ENCODE measurements around the gene ESPN.

ESPN gene

DNA sequence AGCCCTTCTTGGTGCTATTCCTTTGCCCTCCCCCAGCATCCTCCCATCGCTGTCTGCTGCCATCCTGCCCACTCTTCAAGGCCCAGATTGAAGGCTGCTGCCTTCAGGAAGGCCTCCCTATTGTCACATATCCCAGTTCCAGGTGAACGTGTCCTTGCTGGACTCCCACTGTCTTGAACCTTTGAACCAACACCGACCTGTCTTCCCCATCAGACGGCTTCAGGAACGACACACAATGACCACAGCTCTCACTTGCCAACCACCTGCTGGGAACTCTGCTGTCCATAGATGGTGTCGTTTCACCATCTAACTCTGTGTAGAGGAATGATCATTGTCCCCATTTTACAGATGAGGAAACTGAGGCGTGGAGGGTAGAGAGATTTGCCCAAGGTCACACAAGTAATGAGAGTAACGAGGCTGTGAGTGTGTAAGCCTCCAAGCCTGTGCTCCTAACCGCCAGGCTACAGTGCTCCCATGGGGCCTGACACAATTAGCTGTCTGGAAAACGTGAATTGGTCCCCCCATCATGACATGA is 76.8 kb downstream of the ESPN start:
- TF ChIP-seq, protein P1, sequence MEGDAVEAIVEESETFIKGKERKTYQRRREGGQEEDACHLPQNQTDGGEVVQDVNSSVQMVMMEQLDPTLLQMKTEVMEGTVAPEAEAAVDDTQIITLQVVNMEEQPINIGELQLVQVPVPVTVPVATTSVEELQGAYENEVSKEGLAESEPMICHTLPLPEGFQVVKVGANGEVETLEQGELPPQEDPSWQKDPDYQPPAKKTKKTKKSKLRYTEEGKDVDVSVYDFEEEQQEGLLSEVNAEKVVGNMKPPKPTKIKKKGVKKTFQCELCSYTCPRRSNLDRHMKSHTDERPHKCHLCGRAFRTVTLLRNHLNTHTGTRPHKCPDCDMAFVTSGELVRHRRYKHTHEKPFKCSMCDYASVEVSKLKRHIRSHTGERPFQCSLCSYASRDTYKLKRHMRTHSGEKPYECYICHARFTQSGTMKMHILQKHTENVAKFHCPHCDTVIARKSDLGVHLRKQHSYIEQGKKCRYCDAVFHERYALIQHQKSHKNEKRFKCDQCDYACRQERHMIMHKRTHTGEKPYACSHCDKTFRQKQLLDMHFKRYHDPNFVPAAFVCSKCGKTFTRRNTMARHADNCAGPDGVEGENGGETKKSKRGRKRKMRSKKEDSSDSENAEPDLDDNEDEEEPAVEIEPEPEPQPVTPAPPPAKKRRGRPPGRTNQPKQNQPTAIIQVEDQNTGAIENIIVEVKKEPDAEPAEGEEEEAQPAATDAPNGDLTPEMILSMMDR (conservative IDR thresholded peaks at IDR 0.05; ENCODE audit: low read length) = no peak
- no peak for TF ChIP-seq EZH2phosphoT487 (IDR thresholded peaks at IDR 0.05; ENCODE audit: borderline replicate concordance)
- Histone ChIP-seq H3K79me2 (ENCODE audit: insufficient read depth, low read length) (no peaks in the 10 kb centered on the region), H3K4me1 (ENCODE audit: insufficient read depth, low read length, poor library complexity, severe bottlenecking) (peaks cover 6% of the 10 kb centered on the region), H3K9me3 (ENCODE audit: insufficient read depth, low read depth, low read length) (no peaks in the 10 kb centered on the region), H4K20me1 (ENCODE audit: insufficient read depth, low read length, poor library complexity, severe bottlenecking) (no peaks in the 10 kb centered on the region), H3K36me3 (ENCODE audit: insufficient read depth, low read length) (no peaks in the 10 kb centered on the region), H3K4me2 (ENCODE audit: low read depth, low read length, poor library complexity, severe bottlenecking) (no peak overlapping the region), H3K9me2 (replicated peaks; ENCODE audit: low read depth, low read length) (no peaks in the 10 kb centered on the region), H3K4me3 (ENCODE audit: low read length, poor library complexity, severe bottlenecking) (no peak overlapping the region), H3F3A (ENCODE audit: low read depth) (no peaks in the 10 kb centered on the region), H3K9ac (ENCODE audit: low read depth, low read length, poor library complexity, severe bottlenecking) (no peak overlapping the region), H3K27me3 (ENCODE audit: insufficient read depth, low read length, poor library complexity, severe bottlenecking) (no peaks in the 10 kb centered on the region), H2AFZ (ENCODE audit: low read length) (no peak overlapping the region)

DNA sequence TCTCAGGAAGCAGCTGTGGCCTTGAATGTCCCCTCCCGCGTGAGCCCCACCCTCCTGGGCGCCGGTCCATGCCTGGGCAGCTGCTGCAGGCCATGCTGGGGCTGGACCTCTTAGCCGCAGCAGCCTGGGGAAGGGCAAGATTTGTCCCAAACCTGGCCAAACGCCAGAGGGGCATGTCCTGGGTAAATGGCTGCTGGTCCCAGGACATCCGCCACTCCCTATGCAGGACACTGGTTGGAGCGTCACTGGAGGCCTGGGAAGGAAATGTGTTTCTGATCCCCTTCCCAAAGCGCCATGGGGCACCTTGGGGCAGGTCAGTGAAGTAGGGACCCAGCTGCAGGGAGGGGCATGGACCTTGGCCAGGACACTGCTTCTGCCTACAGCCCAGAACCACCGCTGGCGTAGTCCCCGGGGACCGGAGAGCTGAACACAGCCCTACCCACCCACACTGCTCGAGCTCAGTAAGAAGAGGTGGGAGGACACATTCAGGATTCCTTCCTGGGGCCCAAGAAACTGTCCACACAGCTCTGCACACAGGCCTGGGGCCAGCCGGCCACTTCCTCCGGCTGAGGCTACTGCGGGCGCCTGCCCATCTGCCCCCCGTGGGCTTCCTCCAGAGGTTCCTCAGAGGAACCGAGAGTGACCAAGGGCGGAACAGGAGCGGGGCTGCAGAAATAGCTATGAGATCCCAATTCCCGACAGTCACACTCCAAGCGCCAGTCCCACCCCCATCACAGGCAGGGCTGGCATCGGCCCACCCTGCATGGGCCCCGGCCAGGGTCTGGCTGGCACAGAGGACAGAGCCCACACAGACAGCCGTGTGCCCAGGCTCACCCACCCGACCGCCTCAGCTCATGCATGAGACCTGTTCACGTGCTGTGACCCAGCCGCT is 77.7 kb downstream of the ESPN start:
- TF ChIP-seq, protein P1 (conservative IDR thresholded peaks at IDR 0.05; ENCODE audit: low read length) = no peak
- TF ChIP-seq EZH2phosphoT487 (IDR thresholded peaks at IDR 0.05; ENCODE audit: borderline replicate concordance) = no peak
- H3K79me2 ChIP-seq (ENCODE audit: insufficient read depth, low read length) = no peaks in the 10 kb centered on the region
- H3K36me3 ChIP-seq (ENCODE audit: insufficient read depth, low read length) = no peaks in the 10 kb centered on the region
- no peaks in the 10 kb centered on the region for H4K20me1 ChIP-seq (ENCODE audit: insufficient read depth, low read length, poor library complexity, severe bottlenecking)
- H2AFZ ChIP-seq (ENCODE audit: low read length) = no peak overlapping the region
- no peaks in the 10 kb centered on the region for H3K9me3 ChIP-seq (ENCODE audit: insufficient read depth, low read depth, low read length)
- no peaks in the 10 kb centered on the region for H3K27me3 ChIP-seq (ENCODE audit: insufficient read depth, low read length, poor library complexity, severe bottlenecking)
- H3K4me2 ChIP-seq (ENCODE audit: low read depth, low read length, poor library complexity, severe bottlenecking) = no peak overlapping the region
- H3K4me1 ChIP-seq (ENCODE audit: insufficient read depth, low read length, poor library complexity, severe bottlenecking) = no peaks in the 10 kb centered on the region
- H3F3A ChIP-seq (ENCODE audit: low read depth) = no peaks in the 10 kb centered on the region
- no peak overlapping the region for H3K4me3 ChIP-seq (ENCODE audit: low read length, poor library complexity, severe bottlenecking)
- no peak overlapping the region for H3K9ac ChIP-seq (ENCODE audit: low read depth, low read length, poor library complexity, severe bottlenecking)
- no peaks in the 10 kb centered on the region for H3K9me2 ChIP-seq (replicated peaks; ENCODE audit: low read depth, low read length)

- H3K79me2 ChIP-seq (ENCODE audit: insufficient read depth, low read length) = no peaks in the 10 kb centered on the region
- H3K9me2 ChIP-seq (replicated peaks; ENCODE audit: low read depth, low read length) = no peaks in the 10 kb centered on the region
- H3K4me1 ChIP-seq (ENCODE audit: insufficient read depth, low read length, poor library complexity, severe bottlenecking) = no peaks in the 10 kb centered on the region
- no peaks in the 10 kb centered on the region for H3F3A ChIP-seq (ENCODE audit: low read depth)
- no peak overlapping the region for H2AFZ ChIP-seq (ENCODE audit: low read length)
- H3K27me3 ChIP-seq (ENCODE audit: insufficient read depth, low read length, poor library complexity, severe bottlenecking) = no peaks in the 10 kb centered on the region
- H3K9ac ChIP-seq (ENCODE audit: low read depth, low read length, poor library complexity, severe bottlenecking) = no peak overlapping the region
- no peaks in the 10 kb centered on the region for H3K9me3 ChIP-seq (ENCODE audit: insufficient read depth, low read depth, low read length)
- no peaks in the 10 kb centered on the region for H4K20me1 ChIP-seq (ENCODE audit: insufficient read depth, low read length, poor library complexity, severe bottlenecking)
- no peak overlapping the region for H3K4me3 ChIP-seq (ENCODE audit: low read length, poor library complexity, severe bottlenecking)
- TF ChIP-seq, protein P1 (conservative IDR thresholded peaks at IDR 0.05; ENCODE audit: low read length) = no peak
- no peak for TF ChIP-seq EZH2phosphoT487 (IDR thresholded peaks at IDR 0.05; ENCODE audit: borderline replicate concordance)
- H3K36me3 ChIP-seq (ENCODE audit: insufficient read depth, low read length) = no peaks in the 10 kb centered on the region
- no peak overlapping the region for H3K4me2 ChIP-seq (ENCODE audit: low read depth, low read length, poor library complexity, severe bottlenecking)
These were observed 79.5 kb downstream of the ESPN start for GRCh38 chr1:6503884-6504602.

Measured in Loucy (cell line).